GM19025 (cell line): ENCODE measurements around the gene FBXW9.
A peak's percentile ranks its signal among the peaks of the same experiment; 100 is the strongest.
"Not testable (repeated sequence)": the region's sequence is repeated elsewhere in the genome, so short reads cannot be mapped to it uniquely, and the experiment has no call there.

Source experiments
- ATAC-seq: cut with Tn5 transposase; IDR thresholded peaks from one replicate; pipeline ENCODE4 v1.9.1; 2021; ENCODE audit warnings: mild to moderate bottlenecking, low read depth, moderate library complexity; ENCODE audit not compliant: unreplicated experiment

FBXW9 gene

DNA sequence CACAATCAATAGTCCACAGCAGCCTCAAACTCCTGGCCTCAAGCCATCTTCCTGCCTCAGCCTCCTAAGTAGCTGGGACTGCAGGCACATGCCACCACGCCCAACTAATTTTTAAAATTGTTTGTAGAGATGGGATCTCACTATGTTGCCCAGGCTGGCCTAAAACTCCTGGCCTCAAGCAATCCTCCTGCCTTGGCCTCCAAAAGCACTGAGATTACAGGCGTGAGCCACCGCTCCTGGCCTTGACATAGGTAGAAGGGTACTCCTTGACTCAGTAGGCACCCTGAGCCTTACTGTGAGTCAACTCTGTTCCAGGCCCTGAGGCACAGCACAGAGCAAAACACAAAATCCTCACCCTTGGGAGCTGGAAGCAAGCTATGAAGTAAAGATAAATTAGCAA is 19.5 kb upstream of the FBXW9 start:
- no peak for ATAC-seq

DNA sequence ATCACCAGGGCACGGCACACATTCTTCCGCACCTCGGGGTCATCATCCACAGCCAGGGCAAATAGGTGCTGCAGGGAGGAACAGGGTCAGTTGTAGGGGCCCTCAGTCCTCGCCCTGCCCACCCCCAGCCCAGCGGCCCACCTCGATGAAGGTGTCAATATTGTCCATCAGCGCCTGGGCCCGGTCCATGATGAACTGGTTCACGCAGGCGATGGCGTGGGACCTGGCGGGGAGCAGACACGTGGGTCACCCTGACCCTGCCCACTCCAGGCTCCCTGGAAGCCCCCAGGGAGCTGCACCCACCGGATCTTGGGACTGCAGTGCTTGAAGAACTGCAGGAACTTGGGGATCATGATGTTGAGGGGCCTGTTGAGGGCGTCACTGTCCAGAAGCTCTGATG is 18.7 kb upstream of the FBXW9 start:
- no peak for ATAC-seq

DNA sequence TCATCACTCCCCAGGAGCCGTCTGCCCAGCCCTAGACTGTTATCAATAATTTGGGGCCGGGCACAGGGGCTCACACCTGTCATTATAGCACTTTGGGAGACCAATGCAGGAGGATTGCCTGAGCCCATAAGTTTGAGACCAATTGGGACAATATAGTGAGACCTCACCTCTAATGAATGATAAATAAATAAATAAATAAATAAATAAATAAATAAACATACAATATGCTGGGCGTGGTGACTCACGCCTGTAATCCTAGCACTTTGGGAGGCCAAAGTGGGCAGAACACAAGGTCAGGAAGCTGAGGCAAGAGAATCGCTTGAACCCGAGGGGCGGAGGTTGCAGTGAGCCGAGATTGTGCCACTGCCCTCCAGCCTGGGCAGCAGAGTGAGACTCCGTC is 16.9 kb upstream of the FBXW9 start:
- not testable (repeated sequence) for ATAC-seq

DNA sequence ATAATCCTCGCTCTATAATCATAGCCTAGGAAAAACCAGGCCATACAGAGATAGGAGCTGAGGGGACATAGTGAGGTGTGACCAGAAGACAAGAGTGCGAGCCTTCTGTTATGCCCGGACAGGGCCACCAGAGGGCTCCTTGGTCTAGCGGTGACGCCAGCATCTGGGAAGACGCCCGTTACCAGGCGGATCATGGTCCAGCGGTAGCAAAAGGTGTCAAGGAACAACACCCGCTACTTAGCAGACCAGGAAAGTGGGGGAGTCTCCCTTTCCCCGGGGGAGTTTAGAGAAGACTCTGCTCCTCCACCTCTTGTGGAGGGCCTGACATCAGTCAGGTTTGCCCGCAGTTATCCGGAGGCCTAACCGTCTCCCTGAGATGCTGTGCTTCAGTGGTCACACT is 15.6 kb upstream of the FBXW9 start:
- not testable (repeated sequence) for ATAC-seq

DNA sequence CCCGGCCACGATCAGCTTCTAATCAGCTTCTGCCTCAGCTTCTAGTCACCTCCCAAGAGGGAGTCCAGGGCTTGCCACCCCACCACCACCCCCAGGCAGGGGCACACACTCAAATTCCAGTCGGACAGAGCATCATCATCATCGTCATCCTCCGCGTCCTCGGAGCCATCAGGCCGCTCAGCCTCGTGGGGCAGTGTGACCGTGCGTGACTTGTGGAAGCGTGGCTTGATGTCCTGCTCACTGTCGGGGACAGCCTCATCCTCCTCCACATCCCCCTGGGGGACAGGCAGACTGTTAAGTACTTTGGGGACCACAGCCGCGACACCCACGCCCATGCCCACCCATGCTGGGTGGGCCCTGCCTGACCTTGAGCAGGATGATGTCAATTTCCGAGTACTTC is 14.8 kb upstream of the FBXW9 start:
- ATAC-seq = no peak

DNA sequence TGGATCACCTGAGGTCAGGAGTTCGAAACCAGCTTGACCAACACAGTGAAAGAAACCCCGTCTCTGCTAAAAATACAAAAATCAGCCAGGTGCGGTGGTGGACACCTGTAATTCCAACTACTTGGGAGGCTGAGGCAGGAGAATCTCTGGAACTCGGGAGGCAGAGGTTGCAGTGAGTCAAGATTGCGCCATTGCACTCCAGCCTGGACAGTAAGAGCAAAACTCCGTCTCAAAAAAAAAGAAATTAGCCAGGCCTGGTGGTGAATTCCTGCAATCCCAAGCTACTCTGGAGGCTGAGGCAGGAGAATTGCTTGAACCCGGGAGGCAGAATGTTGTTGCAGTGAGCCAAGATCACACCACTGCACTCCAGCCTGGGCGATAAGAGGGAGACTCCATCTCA is 12.2 kb upstream of the FBXW9 start:
- no peak for ATAC-seq

DNA sequence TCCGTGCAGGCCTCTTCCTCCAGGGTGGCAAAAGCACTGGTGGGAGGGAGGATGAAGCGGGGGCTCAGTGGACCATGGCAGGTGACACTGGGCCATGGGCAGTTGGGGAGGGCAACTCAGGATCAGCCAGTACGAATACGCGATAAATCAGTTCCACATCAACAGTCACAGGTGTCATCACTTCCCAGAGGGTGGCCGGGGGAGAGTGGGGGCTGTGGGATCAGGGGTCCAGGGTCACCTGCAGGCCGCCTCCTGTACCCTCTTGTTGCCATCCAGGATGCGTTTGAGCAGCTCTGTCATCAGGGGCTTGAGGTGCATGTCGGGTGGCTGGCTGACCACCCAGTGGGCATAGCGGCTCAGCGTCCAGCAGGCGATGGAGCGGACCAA is 9.9 kb upstream of the FBXW9 start:
- no peak for ATAC-seq

DNA sequence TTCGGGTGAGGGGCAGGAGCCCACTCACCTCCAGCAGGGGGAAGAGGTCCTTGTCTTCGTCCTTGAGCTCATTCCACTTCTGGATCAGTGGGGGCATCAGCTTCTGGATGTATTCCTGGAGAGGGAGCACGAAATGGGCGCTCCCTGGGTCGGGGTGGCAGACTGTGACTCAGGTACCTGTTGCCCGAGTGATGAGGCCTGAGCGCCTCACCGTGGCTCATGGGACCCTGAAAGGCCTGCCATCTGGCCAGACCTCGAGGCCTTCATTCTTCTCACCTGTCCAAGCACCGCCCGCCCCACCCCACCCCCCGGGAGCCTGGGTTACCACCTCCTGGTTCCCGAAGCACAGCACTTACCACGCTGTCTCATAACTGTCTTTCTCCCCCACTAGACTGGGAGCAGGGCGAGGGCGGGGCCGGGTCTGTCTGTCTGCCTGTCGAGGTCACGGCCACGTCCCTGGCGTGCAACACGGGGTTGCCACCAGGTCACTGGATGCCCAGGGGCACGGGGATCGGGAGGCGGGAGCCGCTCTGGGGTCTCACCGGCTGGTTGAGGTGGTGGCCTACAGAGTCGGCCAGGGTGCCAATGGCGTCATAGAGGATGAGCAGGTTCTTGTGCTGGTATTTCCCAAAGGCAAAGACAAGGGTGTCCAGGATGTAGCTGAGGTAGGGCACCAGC is 9.4 kb upstream of the FBXW9 start:
- ATAC-seq = no peak

DNA sequence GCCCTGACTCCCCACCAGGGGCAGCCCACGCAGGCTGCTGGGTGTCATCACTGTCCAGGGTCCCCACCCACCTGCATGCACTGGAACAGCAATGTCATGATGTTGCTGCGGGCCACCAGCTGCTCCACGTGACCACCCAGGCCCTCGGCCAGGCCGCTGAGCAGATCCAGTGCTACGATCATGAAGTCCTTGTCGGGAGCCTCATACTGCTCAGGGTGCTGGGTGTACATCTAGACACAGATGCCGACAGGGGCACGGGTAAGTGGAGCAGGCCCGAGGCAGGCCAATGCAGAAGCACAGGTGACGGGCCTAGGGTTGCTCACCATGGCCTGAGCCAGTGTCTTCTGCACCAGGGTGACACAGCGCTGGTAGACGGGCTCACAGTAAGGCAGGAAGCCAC is 8.7 kb upstream of the FBXW9 start:
- no peak for ATAC-seq

DNA sequence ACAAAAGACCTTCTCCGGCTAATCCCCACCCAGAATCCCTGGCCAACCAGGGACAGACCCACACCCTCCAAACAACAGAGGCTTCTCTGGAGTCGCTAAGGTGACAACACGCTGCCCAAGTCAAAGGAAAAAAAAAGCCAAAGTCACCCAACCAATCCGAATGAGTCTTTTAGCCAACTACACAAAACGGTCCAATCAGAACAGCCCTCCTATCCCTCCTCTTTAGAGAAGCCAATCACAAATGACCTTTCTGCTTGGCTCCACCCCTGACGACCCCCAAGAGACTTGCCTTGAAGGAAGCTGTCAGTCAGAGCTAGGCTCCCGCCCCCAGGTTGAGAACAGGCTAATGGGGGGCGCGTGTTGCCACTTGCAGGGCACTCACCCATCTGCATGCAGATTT is 6.6 kb upstream of the FBXW9 start:
- ATAC-seq = no peak

DNA sequence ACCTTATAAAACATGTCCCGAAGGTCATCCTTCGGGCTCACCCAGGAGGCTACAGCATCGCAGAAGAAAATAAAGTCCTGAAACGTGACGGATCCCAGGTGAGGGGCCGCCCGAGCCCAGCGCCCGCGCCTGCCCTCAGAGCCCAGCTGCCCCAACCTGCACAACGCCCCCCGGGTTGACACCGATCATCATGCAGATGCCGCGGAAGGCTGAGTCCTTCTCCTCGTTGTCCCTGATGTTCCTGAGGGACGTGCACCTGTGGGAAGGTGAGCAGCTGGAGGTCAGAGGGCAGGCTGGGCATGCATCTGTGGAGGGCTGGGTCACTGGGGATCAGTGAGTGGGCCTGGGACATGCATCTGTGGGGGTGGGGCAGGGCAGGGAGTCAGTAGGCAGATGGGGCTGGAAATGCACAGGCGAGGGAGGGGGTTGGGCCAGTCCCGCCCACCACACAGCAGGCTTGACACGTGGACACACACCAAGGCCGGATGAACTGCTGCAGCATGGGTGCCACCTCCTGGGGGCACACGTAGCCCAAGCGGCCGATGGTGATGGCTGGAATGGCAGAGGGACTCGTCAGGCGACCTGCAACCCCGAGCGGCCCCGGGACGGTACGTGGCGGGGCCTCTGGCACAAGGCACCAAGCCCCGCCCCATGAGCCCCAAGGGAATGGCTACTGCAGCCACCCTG is 5.3 kb upstream of the FBXW9 start:
- ATAC-seq = no peak

DNA sequence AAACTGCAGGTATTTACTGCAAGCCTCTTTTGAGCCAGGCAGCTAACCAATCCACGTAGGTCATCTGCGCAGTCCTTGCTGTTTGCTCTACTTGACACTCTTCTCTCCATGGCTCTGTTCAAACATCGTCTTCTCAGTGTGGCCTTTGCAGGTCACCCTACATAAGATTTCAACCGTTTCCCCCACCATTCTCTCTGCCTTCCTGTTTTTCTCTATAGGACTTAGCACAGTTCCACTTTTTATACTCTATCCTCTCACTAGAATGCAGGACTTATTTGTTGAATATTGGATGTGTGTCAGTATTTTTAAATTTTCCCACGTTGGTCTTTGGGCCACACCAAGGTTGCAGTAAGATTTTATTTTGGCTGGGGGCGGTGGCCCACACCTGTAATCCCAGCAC is 1.7 kb upstream of the FBXW9 start:
- no peak for ATAC-seq

DNA sequence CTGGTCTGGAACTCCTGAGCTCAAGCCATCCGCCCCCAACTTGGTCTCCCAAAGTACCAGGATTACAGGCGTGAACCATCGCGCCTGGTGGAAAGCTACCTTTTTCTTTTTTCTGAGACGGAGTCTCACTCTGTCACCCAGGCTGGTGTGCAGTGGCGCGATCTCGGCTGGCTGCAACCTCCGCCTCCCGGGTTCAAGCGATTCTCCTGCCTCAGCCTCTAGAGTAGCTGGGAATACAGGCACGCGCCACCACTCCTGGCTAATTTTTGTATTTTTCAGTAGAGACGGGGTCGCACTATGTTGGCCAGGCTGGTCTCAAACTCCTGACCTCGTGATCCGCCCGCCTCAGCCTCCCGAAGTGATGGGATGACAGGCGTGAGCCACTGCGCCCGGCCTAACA is 994 bp upstream of the FBXW9 start:
- ATAC-seq = not testable (repeated sequence)

DNA sequence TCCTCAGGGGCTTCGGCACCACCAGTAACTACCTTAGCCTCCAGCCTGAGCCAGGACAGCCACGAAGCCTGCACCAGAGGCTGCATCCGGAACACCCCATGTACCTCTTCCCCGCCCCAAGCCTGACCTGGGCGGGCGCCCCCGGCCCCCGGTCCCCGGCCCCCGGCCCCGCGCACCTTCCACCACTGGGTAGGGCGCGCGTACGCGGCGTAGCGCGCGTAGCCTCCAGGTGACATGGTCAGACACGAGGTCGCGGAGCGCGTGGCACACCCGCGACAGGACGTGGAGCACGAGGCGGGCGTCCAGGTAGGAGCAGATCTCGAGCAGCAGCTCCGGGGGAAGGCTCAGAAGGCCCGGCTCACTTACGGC is 450 bp downstream of the FBXW9 start:
- ATAC-seq = peak; percentile 23

DNA sequence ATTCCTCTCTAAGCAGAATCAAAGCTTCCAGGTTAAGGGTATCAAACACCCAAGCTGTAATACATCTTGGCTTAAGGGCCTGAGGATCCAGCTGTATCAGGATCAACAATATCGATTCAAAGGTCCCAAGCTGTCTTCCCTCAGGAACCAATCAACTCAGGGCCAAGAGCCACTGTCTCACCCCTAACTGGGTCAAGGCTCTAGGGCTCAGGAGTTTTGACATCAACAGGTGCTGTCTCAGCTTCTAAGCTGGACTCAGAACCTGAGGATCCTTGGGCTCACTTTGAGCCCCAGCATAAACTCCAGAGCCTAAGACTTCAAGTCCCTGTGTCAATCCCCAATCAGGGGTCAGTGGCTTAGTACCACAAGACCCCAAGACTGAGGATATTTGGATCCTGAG is 917 bp downstream of the FBXW9 start:
- no peak for ATAC-seq

DNA sequence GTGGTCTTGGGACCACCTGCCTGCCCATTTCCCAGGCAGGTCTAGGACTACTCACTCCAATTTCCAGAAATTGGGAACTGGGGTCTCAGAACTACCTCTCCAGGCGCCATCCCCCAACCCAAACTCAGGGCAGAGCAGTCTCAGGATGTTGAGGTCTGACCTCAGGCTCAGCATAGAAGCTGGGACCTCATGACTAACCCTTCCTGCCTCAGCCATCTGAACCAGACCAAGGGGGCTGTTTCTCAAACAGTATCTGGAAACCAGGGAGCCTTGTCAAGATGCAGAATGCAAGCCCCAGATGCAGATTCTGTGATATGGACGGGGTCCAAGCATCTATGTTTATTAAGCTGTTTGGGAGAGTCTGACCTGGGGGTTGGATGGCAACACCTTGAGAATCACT is 1.3 kb downstream of the FBXW9 start:
- ATAC-seq = no peak

DNA sequence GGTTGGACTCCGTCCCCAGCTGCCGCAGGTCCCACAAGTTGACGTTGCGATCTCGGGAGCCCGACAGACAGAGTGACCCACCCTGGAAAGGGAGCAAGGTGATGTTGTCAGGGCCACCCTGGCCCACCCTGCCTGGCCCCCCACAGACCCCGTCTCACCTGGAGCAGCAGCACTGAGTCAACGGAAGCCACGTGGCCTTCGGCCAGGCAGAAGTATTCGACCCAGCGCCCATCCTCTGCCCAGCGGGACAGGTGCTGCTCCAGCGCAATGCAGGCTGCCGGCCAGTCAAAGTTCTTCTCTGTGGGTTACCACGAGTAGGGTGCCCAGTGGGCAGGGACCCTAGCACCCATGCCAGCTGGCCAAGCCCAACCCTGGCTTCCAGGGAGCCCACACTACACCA is 1.8 kb downstream of the FBXW9 start:
- ATAC-seq = no peak

DNA sequence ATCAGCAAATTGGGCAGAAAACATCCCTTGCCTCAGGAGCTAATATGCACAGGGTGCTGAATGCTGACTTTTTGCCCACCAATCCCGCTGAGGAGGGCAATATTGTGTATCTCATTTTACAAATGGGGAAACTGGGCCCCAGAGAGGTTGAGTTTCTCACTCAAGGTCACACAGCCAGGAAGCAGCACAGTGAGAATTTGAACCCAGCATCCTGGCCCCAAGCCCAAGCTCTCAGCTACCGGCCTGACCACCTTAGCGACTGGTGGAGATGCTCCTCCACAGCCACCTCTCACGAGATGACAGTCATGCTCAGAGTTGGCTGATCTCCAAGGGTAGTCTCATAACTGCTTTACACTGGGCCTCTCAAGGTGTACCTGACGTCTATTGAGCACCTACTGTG is 3.5 kb downstream of the FBXW9 start:
- ATAC-seq = no peak

DNA sequence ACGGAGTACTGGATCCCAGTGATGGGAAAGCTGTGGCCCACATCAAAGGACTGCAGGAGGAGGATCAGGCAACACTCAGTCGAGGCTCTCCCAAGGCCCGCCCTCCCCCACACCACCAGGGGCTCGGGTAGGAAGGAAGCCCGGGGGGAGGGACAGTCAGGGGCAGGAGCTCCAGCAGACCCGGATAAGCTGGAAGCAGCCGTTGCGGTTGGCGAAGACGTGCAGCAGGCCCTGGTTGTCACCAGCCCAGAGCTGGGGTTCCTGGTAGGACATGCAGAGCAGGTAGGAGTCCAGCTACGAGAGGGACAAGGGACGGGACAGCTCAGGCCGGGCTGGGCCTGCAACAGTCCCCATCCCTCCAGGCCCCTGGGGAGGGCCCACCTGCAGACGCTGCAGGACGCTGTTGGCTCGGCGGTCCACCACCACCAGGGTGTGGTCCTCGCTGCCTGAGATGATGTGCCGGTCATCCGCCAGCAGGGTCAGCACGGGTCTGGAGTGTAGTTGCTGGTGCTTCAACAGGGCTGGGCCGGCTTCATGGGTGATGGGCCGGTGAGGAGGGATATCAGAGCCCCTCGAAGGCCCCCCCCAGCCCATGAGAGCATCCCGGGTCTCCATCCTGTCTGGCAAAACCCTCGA is 6.7 kb downstream of the FBXW9 start:
- no peak for ATAC-seq

DNA sequence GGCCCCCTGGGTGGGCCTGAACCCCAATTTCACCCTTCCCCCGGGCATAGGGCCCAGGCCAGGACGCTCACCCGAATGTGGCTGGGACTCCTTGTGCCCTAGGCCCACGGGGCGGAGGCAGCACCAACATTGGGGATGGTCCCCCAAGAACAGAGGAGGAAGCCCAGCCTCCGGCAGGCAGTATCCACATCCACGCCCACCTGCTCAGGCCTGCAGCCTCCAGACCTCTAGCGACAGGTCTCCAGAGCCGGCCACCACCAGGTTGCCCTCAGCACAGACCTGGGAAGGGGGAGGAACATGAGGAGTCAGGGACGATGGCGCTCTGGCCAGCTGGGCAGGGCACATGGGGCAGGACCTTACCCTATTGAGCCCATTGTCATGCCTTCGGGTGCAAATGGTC is 7.4 kb downstream of the FBXW9 start:
- ATAC-seq = no peak

DNA sequence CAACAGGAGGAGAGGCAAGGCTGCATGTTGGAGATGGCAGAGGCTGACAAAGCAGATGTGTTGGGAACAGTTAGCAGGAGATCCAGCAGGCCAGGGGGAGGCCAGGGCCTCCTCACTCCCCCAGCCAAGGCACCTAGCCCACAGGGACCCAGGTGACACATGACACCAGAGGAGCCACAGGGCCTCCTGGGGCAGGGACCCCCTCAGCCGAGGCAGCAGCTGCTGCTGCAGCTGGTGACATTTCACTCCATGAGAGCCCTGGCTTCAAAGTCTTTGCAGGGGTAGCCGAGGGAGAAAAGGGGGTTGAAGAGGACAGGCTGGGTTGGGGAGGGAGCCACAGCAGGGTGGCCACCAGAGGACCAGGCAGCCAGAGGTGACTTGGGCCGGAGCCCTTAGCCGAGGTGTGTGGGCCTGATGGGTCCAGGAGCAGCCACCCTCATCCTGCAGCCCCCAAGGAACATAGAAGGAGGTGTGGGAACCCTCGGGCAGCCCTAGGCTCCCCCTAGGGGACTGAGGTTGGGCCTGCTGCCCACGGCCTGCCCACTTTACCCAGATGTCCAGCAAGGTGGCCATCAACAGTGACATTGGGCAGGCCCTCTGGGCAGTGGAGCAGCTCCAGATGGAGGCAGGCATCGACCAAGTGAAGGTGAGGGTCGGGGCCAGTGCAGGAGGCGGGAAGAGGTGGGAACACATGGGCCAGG is 8.8 kb downstream of the FBXW9 start, which contains the start of gene GNG14:
Gene GNG14, plus strand, starts transcription at position 503 of the 701 bp plus-strand sequence. Its CDS starts 51 bp downstream, at position 554.
- no peak for ATAC-seq
